Lung microvascular endothelial cell (primary cell): ENCODE results near the gene WDR3. TPM values are rescaled to one million over a fixed set of nuclear protein-coding genes. Genes with fewer than 3 reads are reported as not detected.
"Not testable (repeated sequence)": the region's sequence is repeated elsewhere in the genome, so short reads cannot be mapped to it uniquely, and the experiment has no call there.

ENCODE experiments used
- DNase-seq, 2 donors: peaks; one replicate each; pipeline versions ENCODE4 v3.0.0 to v3.0.0-alpha.2; 2010; ENCODE audit warnings: low read depth in 2 of 2
- total RNA-seq: library from RNA; depleted of rRNA; stranded (reverse); fragments of >200 nt; gene quantifications from 2 replicates; pipeline ENCODE4 v1.2.1, GENCODE V29; 2014

Gene WDR3
- 11.3 and 15.9 TPM in 2 replicates for total RNA-seq

GRCh38 chr1:117929343-117930172 lies at the start of gene WDR3, which contains the start of gene GDAP2:
Gene WDR3 (plus strand): TSS chr1:117929739. CDS start chr1:117933320, 3,581 bp downstream.
Gene GDAP2 (minus strand): TSS chr1:117929621. CDS start chr1:117920357, 9,264 bp downstream.
- peak; percentile 97 to 98 for DNase-seq

GRCh38 chr1:117883616-117884015 lies 45.9 kb upstream of the WDR3 start:
- DNase-seq = peak in 1 of 2 donors; percentile 61

- peak in 1 of 2 donors; percentile 43 for DNase-seq
Observed at GRCh38 chr1:117886101-117886795, 43.3 kb upstream of the WDR3 start.

GRCh38 chr1:117890452-117890851 lies 39.1 kb upstream of the WDR3 start:
- DNase-seq = no peak

GRCh38 chr1:117892512-117892911 lies 37.0 kb upstream of the WDR3 start:
- no peak for DNase-seq

- DNase-seq = no peak
Observed at GRCh38 chr1:117894078-117894477, 35.5 kb upstream of the WDR3 start.

GRCh38 chr1:117895482-117896114 lies 33.9 kb upstream of the WDR3 start:
- DNase-seq = peak; percentile 87 to 89

GRCh38 chr1:117897551-117897950 lies 32.0 kb upstream of the WDR3 start:
- peak; percentile 8 to 77 for DNase-seq

GRCh38 chr1:117899801-117900200 lies 29.7 kb upstream of the WDR3 start:
- DNase-seq = no peak

- DNase-seq = no peak
Observed at GRCh38 chr1:117902944-117903343, 26.6 kb upstream of the WDR3 start.

- no peak for DNase-seq
Observed at GRCh38 chr1:117904485-117904884, 25.1 kb upstream of the WDR3 start.

- peak in 1 of 2 donors; percentile 12 for DNase-seq
Observed at GRCh38 chr1:117905019-117905418, 24.5 kb upstream of the WDR3 start.

GRCh38 chr1:117911051-117911450 lies 18.5 kb upstream of the WDR3 start:
- DNase-seq = no peak

GRCh38 chr1:117919376-117919775 lies 10.2 kb upstream of the WDR3 start:
- no peak for DNase-seq

GRCh38 chr1:117921991-117922390 lies 7.5 kb upstream of the WDR3 start:
- no peak for DNase-seq

- not testable (repeated sequence) for DNase-seq
Observed at GRCh38 chr1:117922717-117923116, 6.8 kb upstream of the WDR3 start.

GRCh38 chr1:117925981-117926380 lies 3.6 kb upstream of the WDR3 start:
- no peak for DNase-seq

GRCh38 chr1:117928881-117929342 lies 627 bp upstream of the WDR3 start:
- peak; percentile 55 to 77 for DNase-seq

- no peak for DNase-seq
Observed at GRCh38 chr1:117930173-117930447, 571 bp downstream of the WDR3 start.

GRCh38 chr1:117930484-117930883 lies 945 bp downstream of the WDR3 start:
- DNase-seq = peak; percentile 17 to 49

- no peak for DNase-seq
Observed at GRCh38 chr1:117932576-117932975, 3.0 kb downstream of the WDR3 start.

GRCh38 chr1:117933769-117934168 lies 4.2 kb downstream of the WDR3 start:
- DNase-seq = no peak
